Mammary epithelial cell (primary cell): ENCODE results near the gene SPDYE6.

ENCODE experiments used
- CTCF ChIP-seq, 2 donors: IDR thresholded peaks in 1 of 2; conservative IDR thresholded peaks in 1 of 2; 2 replicates each; pipeline ENCODE4 v1.5.1; 2011 to 2012; ENCODE audit warnings: inconsistent platforms in 2 of 2, low read length in 2 of 2, mild to moderate bottlenecking in 2 of 2, control low read depth in 1 of 2, low read depth in 1 of 2; ENCODE audit not compliant: insufficient read depth in 1 of 2; ENCODE audit errors: extremely low read depth in 1 of 2
- EZH2 ChIP-seq: IDR thresholded peaks from 2 replicates; pipeline ENCODE4 v1.6.1; 2012; ENCODE audit warnings: low read length, inconsistent platforms, borderline replicate concordance

- TF ChIP-seq CTCF (conservative IDR thresholded peaks at IDR 0.05 in 1 of 2, IDR thresholded peaks at IDR 0.05 in 1 of 2; ENCODE audit: extremely low read depth in 1 of 2, insufficient read depth in 1 of 2, low read depth in 1 of 2, low read length in 2 of 2) (no peak), EZH2 (no peak)
Measured at GRCh38 chr7:102303669-102304422, 52.4 kb downstream of the SPDYE6 start.
